ENCODE data around the gene UNKL. TPM values are rescaled to one million over a fixed set of nuclear protein-coding genes. Genes with fewer than 3 reads are reported as not detected.

UNKL gene
- total and polyA plus RNA-seq, 2 of the 8 experiments (the other 6 are each of a cell fraction or from before 2014, with no cell fraction given): 25.1 to 31.8 TPM

DNA sequence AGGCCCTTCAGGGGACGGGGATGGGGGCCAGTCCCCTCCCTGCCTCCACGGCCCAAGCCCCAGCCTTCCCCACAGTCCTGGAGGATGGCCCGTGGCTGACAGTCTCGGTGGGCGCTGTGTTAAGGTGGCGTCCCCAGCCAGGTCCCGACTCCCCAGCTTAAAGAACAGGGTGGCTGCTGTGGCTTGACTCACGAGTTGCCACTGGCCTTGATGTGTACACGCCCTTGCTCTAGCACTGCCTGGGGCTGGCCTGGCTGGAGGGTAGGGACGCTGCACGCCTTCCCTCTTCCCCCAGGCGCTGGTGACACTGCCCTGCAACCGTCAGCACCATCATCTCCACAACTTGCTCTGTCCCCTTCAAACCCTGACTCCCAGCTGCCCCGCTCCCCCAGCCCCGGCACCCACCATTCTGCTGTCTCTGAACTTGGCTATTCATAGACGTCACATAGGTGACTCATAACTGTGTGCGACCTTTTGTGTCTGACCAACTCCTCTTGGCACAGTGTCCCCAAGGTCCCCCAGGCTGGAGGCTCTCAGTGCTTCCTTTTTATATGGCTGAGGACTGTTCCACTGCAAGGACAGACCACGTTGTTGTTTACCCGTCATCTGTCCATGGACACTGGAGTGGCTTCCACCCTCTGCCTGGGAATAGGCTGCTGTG, 56.5 kb downstream of the UNKL start:
- Histone ChIP-seq H2BK20ac (ENCODE audit: low read length) (no peak overlapping the region), H3K23ac (ENCODE audit: insufficient read length) (no peak overlapping the region), H3K18ac (ENCODE audit: extremely low read depth, low read length) (no peak overlapping the region), H2BK120ac (replicated peaks; ENCODE audit: low read depth, low read length) (no peak overlapping the region), H2BK12ac (ENCODE audit: low read depth, low read length) (no peak overlapping the region), H3K79me2 (ENCODE audit: control insufficient read depth in 1 of 2, insufficient read depth in 2 of 2, low read length in 2 of 2) (peaks cover 0 to 40% of the 10 kb centered on the region in 2 experiments; a peak in 2 of 4 replicates), H2AFZ (ENCODE audit: low read length) (no peak overlapping the region), H3K23me2 (ENCODE audit: low read depth, low read length) (no peaks in the 10 kb centered on the region), H3K4me3 (ENCODE audit: extremely low read depth in 1 of 4, insufficient read depth in 2 of 4, low read depth in 3 of 4, low read length in 4 of 4) (no peak overlapping the region), H4K20me1 (replicated peaks in 1 of 2; ENCODE audit: control insufficient read depth in 1 of 2, insufficient read depth in 2 of 2, low read length in 2 of 2) (peaks cover 11 to 33% of the 10 kb centered on the region in 2 experiments), H3K4ac (replicated peaks; ENCODE audit: insufficient read length, low read depth, low read length) (no peak overlapping the region), H3K56ac (replicated peaks; ENCODE audit: insufficient read length, low read depth, low read length) (no peak overlapping the region), H3K9ac (replicated peaks in 1 of 4; ENCODE audit: extremely low read depth in 1 of 4, low read depth in 3 of 4, low read length in 3 of 4) (no peak overlapping the region), H2BK5ac (ENCODE audit: low read depth, low read length) (no peak overlapping the region), H3K4me2 (ENCODE audit: insufficient read depth in 1 of 2, low read depth in 2 of 2, low read length in 2 of 2) (no peak overlapping the region), H4K8ac (ENCODE audit: extremely low read depth, insufficient read depth, low read length) (no peak overlapping the region), H3K9me3 (ENCODE audit: insufficient read depth in 2 of 2, low read depth in 1 of 2, low read length in 1 of 2) (no peaks in the 10 kb centered on the region), H4K91ac (replicated peaks; ENCODE audit: insufficient read length, low read length) (no peak overlapping the region), H2AK5ac (ENCODE audit: low read depth, low read length) (no peak overlapping the region), H3K27me3 (replicated peaks in 1 of 4; ENCODE audit: control insufficient read depth in 3 of 4, extremely low read depth in 1 of 4, insufficient read depth in 3 of 4, low read length in 3 of 4) (no peaks in the 10 kb centered on the region; a peak in 1 of 7 replicates), H3K14ac (ENCODE audit: insufficient read length) (no peak overlapping the region), H3K4me1 (replicated peaks in 1 of 4; ENCODE audit: control insufficient read depth in 3 of 4, insufficient read depth in 4 of 4, low read length in 3 of 4) (no peaks in the 10 kb centered on the region), H2BK15ac (ENCODE audit: low read length) (no peak overlapping the region), H4K5ac (ENCODE audit: insufficient read length, low read depth, low read length) (no peak overlapping the region), H3K79me1 (ENCODE audit: low read depth, low read length) (peaks cover 23% of the 10 kb centered on the region), H3K36me3 (ENCODE audit: control insufficient read depth in 2 of 4, insufficient read depth in 4 of 4, low read length in 3 of 4) (peaks cover 10 to 17% (median 13%) of the 10 kb centered on the region in 4 experiments; a peak in 6 of 8 replicates), H3K27ac (ENCODE audit: low read depth, low read length) (no peak overlapping the region)
- POLR2A ChIA-PET (ENCODE audit: partially characterized antibody): interaction anchor here (1.5 kb wide), 1 partner anchor 32 kb away, joined by 3 read pairs; no protein-coding TSS in a partner anchor
- TF ChIP-seq CEBPB (IDR thresholded peaks at IDR 0.05; ENCODE audit: low read depth, low read length): no peak
- CTCF ChIA-PET (ENCODE audit: partially characterized antibody): interaction anchor here (1.6 to 8.1 kb wide), 2 partner anchors 22 to 56 kb away, joined by 5 to 59 read pairs; no protein-coding TSS in a partner anchor
- WGBS, 2 experiments (ENCODE audit: extremely low coverage in 1 of 2, insufficient coverage in 1 of 2, insufficient read length in 1 of 2, insufficient replicate concordance in 2 of 2, low coverage in 1 of 2, low lambda C conversion rate in 2 of 2, missing lambda C conversion rate in 1 of 2): 80% methylated on average over 16 of the region's 19 CpGs; no CpG with 5 or more reads in 1 of the 2 experiments
- FAIRE-seq: no peak
- DNase-seq (ENCODE audit: low read depth in 1 of 2, low spot score in 2 of 2): no peak
